Panc1 (cell line): Measurements from ENCODE around the gene IL24.

Experiments used
- POLR2AphosphoS5 ChIP-seq: IDR thresholded peaks from 2 replicates; pipeline ENCODE4 v1.6.1; 2012; ENCODE audit warnings: mild to moderate bottlenecking, low read depth, low read length, moderate library complexity
- SIN3A ChIP-seq: IDR thresholded peaks from 2 replicates; pipeline ENCODE4 v1.6.1; 2012; ENCODE audit warnings: low read depth, mild to moderate bottlenecking, low read length, moderate library complexity, borderline replicate concordance; ENCODE audit not compliant: insufficient read depth
- TF ChIP-seq, protein P1 (sequence below): fragments of 450-650 bp; IDR thresholded peaks from 2 replicates; pipeline ENCODE4 v1.5.1; 2017; ENCODE audit warnings: mild to moderate bottlenecking
- TF ChIP-seq, protein P2 (sequence below), 2 experiments: IDR thresholded peaks; 2 replicates each; pipeline ENCODE4 v1.6.1; 2011 to 2012; ENCODE audit warnings: low read depth in 2 of 2, control low read depth in 1 of 2, low read length in 1 of 2, mild to moderate bottlenecking in 1 of 2, moderate library complexity in 1 of 2; ENCODE audit not compliant: insufficient read depth in 1 of 2

GRCh38 chr1:206918076-206918475 lies 20.8 kb downstream of the IL24 start:
- TF ChIP-seq POLR2AphosphoS5 = no peak
- TF ChIP-seq, protein P1, sequence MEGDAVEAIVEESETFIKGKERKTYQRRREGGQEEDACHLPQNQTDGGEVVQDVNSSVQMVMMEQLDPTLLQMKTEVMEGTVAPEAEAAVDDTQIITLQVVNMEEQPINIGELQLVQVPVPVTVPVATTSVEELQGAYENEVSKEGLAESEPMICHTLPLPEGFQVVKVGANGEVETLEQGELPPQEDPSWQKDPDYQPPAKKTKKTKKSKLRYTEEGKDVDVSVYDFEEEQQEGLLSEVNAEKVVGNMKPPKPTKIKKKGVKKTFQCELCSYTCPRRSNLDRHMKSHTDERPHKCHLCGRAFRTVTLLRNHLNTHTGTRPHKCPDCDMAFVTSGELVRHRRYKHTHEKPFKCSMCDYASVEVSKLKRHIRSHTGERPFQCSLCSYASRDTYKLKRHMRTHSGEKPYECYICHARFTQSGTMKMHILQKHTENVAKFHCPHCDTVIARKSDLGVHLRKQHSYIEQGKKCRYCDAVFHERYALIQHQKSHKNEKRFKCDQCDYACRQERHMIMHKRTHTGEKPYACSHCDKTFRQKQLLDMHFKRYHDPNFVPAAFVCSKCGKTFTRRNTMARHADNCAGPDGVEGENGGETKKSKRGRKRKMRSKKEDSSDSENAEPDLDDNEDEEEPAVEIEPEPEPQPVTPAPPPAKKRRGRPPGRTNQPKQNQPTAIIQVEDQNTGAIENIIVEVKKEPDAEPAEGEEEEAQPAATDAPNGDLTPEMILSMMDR = no peak
- TF ChIP-seq, protein P2, sequence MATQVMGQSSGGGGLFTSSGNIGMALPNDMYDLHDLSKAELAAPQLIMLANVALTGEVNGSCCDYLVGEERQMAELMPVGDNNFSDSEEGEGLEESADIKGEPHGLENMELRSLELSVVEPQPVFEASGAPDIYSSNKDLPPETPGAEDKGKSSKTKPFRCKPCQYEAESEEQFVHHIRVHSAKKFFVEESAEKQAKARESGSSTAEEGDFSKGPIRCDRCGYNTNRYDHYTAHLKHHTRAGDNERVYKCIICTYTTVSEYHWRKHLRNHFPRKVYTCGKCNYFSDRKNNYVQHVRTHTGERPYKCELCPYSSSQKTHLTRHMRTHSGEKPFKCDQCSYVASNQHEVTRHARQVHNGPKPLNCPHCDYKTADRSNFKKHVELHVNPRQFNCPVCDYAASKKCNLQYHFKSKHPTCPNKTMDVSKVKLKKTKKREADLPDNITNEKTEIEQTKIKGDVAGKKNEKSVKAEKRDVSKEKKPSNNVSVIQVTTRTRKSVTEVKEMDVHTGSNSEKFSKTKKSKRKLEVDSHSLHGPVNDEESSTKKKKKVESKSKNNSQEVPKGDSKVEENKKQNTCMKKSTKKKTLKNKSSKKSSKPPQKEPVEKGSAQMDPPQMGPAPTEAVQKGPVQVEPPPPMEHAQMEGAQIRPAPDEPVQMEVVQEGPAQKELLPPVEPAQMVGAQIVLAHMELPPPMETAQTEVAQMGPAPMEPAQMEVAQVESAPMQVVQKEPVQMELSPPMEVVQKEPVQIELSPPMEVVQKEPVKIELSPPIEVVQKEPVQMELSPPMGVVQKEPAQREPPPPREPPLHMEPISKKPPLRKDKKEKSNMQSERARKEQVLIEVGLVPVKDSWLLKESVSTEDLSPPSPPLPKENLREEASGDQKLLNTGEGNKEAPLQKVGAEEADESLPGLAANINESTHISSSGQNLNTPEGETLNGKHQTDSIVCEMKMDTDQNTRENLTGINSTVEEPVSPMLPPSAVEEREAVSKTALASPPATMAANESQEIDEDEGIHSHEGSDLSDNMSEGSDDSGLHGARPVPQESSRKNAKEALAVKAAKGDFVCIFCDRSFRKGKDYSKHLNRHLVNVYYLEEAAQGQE (IDR thresholded peaks at IDR 0.05; ENCODE audit: insufficient read depth in 1 of 2, low read depth in 2 of 2, low read length in 1 of 2) = no peak
- TF ChIP-seq SIN3A = no peak
